Skin of body (tissue), 2 donors: ENCODE data around the gene SVIL. TPM values are rescaled to one million over a fixed set of nuclear protein-coding genes. Genes with fewer than 3 reads are reported as not detected.
"Not testable (repeated sequence)": the region's sequence is repeated elsewhere in the genome, so short reads cannot be mapped to it uniquely, and the experiment has no call there.

Source experiments
- DNase-seq: peaks from one replicate; lab custom pipeline; 2025; lab: John Stamatoyannopoulos, UW
- total RNA-seq: library from RNA; depleted of rRNA; stranded (reverse); fragments of >200 nt; gene quantifications from one replicate; pipeline ENCODE4 v1.2.3, GENCODE V29; 2014

SVIL gene
- total RNA-seq, 1 donor from 2014 or later: 121 TPM

- no peak for DNase-seq
Measured at GRCh38 chr10:29623797-29624196, 11.0 kb downstream of the SVIL start.

GRCh38 chr10:29622382-29622922 lies 12.3 kb downstream of the SVIL start:
- DNase-seq: peak; percentile 56

GRCh38 chr10:29621161-29621560 lies 13.6 kb downstream of the SVIL start:
- DNase-seq: peak; percentile 38

DNA sequence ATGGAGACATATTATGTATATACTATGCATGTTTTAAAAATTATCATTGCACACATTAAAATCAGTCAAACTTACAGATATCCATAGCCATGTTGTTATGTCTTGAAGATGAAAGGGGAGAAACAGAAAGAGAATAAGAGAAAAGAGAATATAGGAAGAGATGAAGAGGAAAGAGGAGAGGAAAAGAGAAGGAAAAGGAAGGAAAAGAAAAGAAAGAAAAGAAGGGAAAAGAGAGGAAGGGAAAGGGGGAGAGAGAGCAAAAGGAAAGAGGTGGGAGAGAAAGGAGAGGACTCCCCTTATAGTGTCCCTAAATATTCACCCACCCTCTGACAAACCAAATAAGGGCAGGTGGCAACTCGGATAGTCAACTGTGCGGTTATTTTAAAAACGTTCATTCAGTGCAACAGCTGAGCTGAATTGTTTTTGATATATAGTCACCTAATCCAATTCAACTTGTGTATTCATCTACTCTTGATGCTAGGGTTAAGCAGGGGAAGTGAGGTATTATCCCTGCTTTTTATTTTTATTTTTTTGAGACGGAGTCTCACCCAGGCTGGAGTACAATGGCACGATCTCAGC lies 14.6 kb downstream of the SVIL start:
- DNase-seq: no peak

- peak; percentile 31 for DNase-seq
Measured at GRCh38 chr10:29619241-29619669, 15.5 kb downstream of the SVIL start.

- no peak for DNase-seq
Measured at GRCh38 chr10:29618341-29619171, 16.2 kb downstream of the SVIL start.

GRCh38 chr10:29617880-29618340 lies 16.9 kb downstream of the SVIL start:
- peak; percentile 81 for DNase-seq

- DNase-seq: no peak
Measured at GRCh38 chr10:29616542-29616941, 18.2 kb downstream of the SVIL start.

DNA sequence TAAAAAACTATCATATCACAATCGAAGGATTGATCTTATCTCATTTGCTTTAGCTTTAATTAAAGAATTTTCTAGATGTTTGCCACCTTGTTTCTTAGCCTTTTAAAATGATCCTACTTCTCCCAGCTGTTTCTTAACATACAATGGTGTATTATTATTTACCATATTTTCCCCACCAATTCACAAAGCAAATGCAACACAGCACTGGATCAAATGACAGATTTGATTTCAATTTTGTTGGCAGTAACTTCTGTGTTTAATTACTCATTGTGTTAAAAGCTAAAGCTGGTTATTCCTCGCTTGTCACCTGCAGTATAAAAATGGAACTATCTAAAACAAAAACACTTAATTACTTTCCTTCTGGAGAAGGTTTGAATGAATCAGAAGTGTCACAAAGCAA lies 19.6 kb downstream of the SVIL start:
- DNase-seq: no peak

DNA sequence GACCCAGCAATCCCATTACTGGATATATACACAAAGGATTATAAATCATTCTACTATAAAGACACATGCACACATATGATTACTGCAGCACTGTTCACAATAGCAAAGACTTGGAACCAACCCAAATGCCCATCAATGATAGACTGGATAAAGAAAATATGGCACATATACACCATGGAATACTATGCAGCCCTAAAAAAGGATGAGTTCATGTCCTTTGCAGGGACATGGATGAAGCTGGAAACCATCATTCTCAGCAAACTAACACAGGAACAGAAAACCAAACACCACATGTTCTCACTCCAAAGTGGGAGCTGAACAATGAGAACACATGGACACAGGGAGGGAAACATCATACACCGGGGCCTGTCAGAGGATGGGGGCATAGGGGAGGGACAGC lies 20.5 kb downstream of the SVIL start:
- DNase-seq: not testable (repeated sequence)

GRCh38 chr10:29613791-29614190 lies 21.0 kb downstream of the SVIL start:
- no peak for DNase-seq

DNA sequence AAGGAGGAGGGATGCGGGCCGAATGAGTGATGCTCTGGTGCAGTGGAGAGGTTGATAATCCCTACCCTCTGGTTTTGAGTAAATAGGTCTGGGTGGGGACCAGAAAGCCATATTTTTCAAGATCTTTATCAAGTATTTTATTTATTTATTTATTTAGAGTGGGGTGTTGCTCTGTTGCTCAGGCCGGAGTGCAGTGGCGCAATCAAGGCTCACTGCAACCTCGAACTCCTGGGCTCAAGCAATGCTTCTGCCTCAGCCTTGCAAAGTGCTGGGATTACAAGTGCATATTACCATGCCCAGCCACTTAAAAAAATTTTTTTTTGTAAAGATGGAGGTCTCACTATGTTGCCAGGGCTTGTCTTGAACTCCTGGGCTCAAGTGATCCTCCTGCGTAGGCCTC lies 21.6 kb downstream of the SVIL start:
- no peak for DNase-seq

GRCh38 chr10:29612657-29613056 lies 22.1 kb downstream of the SVIL start:
- no peak for DNase-seq

DNA sequence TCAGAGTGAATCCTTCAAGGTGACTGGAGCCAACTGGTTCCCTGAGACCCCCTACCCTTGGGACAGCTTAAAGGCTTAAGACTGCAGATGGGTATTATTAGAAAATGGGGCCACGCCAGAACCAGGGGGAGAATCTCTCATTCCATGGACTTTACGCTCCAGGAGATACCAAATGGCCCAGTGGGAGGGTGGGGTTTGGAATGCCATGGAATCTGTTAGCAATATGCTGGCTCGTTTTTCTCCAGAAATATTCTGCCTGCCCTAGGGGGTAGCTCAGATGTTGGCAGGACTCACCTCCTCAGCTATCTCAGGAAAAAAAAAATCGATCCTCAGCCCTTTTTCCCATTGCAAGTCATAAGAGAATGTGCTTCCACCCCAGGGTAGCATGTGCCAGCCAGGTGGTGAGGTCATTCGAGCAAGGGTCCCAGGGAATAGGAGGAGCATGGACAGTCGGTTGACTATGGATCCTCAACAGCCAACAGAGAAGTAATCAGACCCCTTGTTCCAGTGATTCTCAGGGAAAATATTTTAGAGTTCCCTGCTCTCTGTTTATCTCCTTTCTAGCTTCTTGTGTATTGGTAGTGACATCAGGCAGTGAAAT lies 22.9 kb downstream of the SVIL start:
- DNase-seq: peak; percentile 75

DNA sequence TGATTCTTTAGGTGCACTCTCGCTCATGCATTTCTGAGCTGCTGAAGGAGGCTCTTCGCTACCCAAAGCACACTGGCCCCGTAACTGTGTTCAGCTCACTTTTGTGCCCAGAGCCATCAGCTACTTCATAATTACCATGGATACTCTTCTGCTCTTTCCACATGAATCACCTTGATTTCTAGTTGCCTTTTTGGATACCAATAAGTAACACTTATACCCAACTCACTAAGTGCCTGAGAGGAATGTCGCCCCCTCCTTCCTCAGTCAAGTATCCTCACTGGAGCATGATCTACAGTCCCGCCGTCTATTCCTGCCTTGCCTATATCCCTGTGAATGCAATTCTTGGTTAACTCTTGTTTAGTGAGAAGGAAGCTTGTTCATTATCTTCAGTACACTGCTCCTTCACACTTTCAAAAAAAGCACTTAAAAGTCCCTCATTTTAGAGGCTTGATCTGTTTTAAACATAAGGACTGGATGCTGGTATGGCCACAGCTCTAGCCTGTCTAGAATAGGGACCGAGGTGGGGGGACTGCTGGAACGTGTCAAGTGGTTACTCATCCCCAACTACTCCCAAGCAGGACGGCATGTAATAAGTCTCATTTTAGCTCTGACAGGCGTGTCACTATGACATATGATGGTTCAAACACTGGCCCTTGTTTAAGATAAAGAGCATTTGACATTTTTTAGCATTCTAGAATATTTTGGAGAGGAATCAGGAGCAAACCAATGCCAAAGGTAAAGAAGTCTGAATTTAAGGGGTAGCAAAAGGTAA lies 23.7 kb downstream of the SVIL start:
- no peak for DNase-seq

GRCh38 chr10:29610331-29610730 lies 24.4 kb downstream of the SVIL start:
- not testable (repeated sequence) for DNase-seq

- no peak for DNase-seq
Measured at GRCh38 chr10:29609696-29610095, 25.1 kb downstream of the SVIL start.

DNA sequence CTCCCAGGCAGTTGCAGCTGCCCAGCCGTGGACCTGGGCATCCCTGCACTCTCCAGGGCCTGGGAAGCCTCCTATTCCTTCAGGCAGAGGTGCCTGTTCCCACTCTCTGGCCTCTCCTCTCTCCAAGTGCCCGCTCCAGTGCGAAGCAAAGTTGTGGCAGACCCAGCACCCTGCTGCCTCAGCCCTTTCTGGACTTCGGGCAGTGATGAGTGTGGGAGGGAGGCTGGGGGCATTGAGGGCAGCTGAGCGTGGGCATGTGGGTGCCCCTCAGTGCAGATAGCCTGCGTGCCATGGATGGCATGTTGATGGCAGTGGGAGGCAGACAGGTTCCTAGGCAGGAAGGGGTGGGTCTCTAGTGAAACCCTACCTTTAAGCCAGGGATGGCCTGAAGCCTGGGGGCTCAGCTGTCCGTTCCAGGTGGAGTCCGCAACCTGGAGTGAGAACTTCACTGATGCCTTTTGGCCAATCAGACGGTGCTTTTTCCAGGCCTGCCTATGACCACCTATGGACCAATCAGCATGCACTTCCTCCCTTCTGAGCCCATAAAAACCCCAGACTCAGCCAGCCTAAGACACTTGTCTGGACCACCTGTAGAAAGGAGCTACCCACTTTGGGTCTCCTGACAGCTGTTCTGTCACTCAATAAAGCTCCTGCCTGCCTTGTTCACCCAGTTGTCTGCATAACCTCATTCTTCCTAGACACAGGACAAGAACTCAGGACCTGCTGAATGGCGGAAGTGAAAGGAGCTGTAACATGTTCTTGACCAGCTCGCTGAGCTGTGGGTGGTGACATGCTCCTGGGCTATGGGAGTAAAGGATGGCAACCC lies 26.1 kb downstream of the SVIL start:
- DNase-seq: no peak

DNA sequence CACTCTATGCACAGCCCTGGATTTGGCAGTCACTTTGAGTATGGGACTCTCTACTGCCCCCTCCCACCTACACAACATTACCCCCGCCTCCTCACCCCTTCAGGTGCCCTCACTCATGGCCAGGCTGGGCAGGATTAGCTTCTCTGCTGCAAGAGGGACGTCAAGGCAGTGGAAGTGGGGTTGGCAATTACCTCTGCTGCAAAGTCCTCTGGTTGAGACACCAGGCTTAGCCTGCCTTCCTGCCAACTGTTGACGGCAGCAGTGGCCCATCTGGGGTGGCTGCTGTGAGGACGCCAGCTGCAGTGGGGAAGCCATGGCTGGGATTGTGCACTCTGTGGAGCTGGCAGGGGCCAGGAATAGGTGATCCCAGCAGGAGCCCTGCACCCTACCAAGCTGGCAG lies 26.7 kb downstream of the SVIL start:
- DNase-seq: no peak

GRCh38 chr10:29607576-29607975 lies 27.2 kb downstream of the SVIL start:
- no peak for DNase-seq

GRCh38 chr10:29606693-29607092 lies 28.1 kb downstream of the SVIL start:
- DNase-seq: not testable (repeated sequence)
